ENCODE data around the gene FBXO5.
A peak's percentile ranks its signal among the peaks of the same experiment; 100 is the strongest.
"Not testable (repeated sequence)": the region's sequence is repeated elsewhere in the genome, so short reads cannot be mapped to it uniquely, and the experiment has no call there.

The FBXO5 gene, protein sequence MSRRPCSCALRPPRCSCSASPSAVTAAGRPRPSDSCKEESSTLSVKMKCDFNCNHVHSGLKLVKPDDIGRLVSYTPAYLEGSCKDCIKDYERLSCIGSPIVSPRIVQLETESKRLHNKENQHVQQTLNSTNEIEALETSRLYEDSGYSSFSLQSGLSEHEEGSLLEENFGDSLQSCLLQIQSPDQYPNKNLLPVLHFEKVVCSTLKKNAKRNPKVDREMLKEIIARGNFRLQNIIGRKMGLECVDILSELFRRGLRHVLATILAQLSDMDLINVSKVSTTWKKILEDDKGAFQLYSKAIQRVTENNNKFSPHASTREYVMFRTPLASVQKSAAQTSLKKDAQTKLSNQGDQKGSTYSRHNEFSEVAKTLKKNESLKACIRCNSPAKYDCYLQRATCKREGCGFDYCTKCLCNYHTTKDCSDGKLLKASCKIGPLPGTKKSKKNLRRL

DNA sequence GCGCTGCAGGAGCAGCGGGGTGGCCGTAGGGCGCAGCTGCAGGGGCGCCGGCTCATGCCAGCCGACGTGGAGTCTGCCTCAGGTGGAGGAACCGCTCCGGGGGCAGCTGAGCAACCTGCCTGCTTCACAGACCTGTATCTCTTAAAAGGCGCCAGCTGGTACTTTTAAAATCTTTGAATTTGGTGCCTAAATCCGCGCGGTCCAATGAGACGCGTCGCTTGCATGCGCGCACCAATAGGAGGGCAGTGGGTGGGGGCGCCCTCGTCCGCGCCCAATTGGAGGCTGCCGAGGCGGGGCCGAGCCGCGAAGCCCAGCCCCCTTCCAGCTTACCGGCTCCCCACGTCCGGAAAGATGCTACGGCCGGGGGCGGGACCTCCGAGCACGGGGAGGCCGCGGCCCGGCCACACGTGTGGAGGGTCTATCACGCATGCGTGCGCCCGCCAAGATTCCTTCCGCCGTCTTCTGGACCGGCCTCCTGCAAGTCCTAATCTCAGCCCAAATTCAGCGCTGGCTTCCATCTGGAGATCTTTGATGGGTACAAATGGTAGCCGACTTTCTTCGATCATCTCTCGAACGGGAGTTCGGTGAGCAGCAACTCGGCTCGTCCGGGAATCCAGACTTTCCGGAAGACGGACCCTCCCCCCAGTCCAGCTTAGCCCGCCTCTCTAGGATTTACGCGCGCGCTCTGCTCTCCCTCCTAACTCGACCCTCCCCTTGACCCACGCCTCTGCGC lies at the start of gene FBXO5:
Gene FBXO5 (minus strand): TSS at position 138 of the 733 bp plus-strand sequence. CDS start 82 bp downstream, at position 56.
- DNase-seq = peak; percentile 98

DNA sequence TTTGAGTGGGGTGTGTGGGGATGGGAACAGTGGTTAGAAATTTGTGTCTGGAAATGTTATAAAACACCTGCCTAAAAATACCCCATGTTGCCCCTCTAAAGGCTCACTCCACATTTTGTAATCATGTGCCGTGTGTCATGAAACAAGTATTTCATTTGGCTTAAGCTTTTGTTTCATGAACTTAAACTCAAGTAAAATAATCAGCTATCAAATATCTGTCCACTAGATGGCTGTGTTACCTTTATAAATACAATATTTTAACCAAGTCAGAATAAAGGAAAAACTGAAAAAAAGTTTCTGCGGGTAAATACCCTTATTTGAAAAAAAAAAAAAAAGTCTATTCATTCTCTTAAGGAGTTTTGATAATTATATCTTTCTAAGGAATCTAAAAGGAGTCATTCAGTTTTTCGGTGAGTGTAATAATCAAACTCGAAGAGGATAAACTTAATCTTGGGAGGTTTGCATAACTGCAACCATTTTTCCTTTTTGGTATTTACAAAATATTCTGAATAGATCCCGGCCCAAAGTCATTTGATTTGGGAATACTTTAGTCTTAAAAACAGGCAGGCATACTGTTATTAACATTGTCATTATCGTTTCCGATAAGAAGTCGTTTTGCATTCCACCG lies 49.5 kb upstream of the FBXO5 start:
- DNase-seq = peak; percentile 17

DNA sequence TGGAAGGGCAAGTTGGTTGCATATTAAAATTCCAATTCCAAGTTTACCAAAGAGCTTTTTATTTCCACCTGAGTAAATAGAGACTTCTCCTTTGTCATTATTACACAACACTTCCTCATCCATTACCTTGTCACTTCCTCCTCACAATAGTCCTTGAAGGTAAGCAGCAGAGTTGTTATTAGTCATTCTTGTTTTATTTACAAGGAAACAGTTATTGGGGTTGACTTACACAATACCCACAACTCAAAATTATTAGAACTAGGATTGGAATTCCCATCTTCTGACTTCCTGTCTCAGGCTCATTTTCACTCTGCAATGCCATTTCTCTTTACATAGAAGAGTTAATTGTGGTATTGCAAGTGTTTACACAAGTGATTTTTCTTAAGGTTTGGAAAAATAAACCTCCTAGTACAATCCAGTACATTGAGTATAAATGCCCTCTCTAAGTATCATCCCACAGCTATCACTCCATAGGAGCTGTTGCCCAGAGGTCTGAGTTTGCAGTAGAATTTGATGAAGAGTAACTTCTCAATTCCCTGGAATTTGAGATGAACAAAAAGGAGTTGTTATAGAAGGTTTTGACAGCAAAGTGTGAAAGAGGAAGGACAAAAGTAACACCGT lies 48.6 kb upstream of the FBXO5 start:
- DNase-seq = no peak

DNA sequence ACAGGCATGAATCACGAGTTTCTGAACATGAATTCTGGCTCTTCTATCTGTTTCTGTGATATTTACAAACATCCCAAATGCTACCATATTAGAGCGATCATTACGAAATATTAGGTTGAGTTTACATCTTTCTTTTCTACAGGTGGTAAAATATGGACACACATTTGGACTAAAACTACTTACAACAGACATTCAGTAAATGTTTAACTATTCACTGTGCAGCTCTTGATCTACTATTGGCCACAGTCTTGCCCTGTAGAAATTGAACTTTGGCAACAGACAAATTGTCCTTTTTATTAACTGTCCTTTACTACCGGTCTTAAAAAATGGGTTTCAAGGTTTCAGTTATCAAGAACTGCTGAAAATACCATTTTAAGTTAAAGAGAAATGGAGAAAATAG lies 46.1 kb upstream of the FBXO5 start:
- no peak for DNase-seq

DNA sequence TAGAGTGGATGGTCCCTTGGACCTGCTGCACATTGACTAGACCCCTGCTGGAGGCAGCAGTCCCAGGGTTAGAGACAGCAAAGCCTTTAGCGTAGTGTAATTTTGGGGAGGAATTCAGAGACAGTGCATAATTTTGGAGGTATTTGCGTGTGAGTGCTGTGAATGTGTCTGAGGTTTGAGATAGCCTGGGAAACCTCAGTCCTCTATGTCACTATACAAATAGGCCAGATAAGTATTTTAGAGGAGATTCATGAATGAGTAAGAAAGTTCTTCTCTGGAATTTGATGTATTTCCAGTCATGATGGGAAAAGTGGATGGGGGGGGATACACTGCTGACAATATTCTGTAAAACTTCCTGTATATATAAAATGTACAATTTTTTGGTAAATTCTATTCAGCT lies 45.4 kb upstream of the FBXO5 start:
- no peak for DNase-seq

DNA sequence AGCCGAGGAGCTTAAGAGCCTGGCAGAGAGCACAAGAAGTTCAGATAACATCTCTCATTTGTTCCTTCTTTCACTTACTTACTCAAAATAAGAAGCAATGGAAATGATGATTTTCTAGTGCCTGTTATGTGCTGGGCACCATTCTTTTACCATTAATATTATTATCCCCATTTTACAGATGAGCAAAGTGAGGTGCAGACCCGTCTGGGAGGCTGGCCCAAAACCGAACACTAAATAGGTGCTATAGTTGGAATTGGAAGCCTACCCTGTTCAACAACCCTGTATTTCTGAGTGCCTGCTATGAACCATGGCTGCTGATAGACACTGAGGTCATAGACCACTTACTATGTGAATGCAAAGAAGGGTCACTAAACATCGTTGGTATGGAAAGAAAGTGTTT lies 44.6 kb upstream of the FBXO5 start:
- DNase-seq = no peak

DNA sequence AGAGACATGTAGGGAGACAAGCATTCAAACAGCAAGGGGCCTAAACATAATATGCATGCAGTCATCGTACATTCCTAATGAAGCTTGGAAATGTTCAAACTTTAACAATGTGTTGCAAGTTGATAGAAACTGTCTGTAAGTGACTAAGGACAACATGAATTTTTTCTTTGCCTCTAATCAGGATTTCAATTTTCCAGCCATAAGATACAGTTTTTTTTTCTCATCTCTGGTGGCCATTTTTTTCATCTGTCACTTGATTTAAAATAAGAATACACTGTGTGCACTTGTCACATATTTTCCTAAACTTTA lies 41.8 kb upstream of the FBXO5 start:
- DNase-seq = no peak

DNA sequence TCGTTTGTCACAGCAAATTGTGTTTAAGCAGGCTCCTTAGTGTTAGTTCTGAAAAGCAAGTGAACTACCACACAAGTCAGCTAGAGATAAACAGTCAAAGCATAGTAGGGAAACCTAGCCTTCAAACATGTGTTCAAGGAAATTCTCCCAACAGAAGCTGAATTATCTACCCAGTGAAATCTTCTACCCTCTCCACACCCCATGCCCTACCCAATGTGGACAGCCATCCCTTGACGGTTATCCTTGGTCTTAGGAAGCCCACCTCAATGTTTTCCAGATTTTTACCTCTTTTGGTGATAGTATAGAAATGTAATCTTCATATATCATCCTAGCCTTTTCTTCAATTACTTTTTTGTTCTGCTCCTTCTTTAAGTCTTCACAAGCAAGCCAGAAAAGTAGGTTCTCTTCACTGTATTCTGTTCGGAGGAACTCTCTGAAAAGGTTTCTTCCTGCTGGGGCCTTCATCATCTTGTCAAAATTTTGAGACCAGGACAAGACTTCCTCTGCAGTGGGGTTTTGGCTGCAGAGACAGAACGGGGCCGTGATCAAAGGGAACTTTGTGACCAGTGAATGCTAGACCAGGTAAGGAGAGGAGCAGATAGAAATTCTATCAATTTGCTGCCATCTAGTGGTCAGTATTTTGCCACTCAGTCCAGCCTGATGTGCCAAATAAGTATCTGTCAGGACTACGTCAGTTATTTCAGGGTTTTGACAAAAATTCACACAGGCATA lies 41.3 kb upstream of the FBXO5 start:
- peak; percentile 69 for DNase-seq

DNA sequence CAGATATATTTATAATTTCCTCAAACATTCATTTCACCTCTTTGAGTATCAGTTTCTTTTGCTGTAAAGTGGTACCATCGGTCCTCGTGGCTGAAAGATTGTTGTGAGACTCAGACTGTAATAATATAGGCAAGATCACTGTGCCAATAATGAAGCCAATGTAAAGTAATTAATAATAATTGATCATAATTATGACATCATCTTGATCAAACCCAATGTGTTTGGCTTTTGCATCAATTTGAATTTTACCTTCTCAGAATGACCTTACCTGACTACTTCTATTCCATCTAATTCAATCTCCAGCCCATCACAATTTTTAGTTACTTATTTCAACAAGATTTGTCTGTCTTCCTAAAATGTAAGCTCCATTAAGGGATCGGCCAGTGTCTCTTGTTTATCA lies 35.5 kb upstream of the FBXO5 start:
- no peak for DNase-seq

DNA sequence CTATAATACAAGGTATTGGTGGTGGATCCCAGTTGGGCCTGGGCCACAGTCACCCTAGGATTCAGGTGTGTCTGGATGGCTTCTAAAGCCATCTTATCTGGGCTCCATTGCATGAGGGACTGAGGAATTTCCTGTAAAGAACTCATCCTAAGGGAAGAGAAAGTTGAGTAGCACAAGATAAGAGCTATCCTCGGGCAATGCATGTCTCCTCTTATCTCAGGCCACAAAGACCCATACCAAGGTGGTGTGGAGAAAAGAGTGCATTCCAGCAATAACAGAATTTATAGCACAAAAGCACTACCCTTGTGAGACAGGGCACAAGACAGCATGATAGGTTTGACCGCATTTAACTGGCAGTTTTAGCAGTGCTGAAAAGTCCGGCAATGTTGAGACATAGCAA lies 34.0 kb upstream of the FBXO5 start:
- no peak for DNase-seq

DNA sequence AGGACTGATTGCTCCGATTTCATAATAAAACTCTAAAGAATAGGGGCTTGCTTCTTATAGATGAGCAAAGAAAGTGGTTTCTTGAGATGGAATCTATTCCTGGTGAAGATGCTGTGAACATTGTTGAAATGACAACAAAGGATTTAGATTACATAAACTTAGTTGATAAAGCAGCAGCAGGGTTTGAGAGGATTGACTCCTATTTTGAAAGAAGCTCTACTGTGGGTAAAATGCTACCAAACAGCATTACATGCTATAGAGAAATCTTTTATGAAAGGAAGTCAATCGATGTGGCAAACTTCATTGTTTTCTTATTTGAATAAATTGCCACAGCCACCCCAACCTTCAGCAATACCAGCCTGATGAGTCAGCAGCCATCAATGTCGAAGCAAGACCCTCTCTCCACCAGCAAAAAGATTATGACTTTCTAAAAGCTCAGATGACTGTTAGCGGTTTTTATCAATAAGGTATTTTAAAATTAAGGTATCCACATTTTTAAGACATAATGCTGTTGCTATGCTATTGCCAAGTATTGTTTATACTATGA lies 32.3 kb upstream of the FBXO5 start:
- DNase-seq = no peak

DNA sequence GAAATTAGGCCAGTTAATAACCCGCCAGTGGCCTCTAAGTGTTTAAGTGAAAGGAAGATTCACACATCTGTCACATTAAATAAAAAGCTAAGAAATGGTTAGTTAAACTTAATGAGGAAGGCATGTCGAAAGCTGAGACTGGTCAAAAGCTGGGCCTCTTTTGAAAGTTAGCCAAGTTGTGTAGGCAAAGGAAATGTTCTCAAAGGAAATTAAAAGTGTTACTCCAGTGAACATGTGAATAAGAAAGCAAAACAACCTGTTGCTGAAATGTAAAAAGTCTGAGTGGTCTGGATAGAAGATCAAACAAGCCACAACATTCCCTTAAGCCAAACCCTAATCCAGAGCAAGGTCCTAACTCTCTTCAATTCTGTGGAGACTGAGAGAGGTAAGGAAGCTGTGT lies 30.6 kb upstream of the FBXO5 start:
- no peak for DNase-seq

DNA sequence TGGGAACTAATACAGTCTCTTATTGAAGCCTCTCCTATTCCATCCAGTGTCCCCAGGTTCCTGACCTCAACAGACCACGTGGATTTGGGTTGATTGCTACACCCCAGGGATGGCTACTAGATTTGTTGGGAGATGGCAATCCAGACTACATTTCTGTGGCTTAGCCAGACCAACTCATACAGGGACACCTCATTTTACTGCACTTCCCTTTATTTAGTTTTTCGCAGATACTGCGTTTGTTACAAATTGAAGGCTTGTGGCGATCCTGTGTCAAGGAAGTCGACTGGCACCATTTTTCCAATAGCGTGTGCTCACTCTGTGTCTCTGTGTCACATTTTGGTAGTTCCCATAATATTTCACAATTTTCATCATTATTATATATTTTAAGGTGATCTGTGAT lies 30.0 kb upstream of the FBXO5 start:
- no peak for DNase-seq

DNA sequence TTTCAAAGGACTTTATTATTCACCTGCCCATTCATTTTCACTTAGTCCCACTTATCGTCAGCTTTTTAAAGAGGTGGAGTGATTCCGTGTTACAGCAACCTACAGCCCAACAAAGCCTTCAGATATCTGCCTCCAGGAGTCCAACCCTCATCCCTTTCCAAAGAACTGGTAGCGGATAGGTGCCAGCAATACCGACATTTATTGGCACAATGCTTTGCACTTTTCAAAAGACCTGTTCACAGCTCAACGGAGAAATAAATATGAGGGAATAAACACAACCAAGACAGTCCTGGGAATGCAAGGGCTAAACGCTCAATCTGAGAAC lies 20.5 kb upstream of the FBXO5 start:
- DNase-seq = no peak

DNA sequence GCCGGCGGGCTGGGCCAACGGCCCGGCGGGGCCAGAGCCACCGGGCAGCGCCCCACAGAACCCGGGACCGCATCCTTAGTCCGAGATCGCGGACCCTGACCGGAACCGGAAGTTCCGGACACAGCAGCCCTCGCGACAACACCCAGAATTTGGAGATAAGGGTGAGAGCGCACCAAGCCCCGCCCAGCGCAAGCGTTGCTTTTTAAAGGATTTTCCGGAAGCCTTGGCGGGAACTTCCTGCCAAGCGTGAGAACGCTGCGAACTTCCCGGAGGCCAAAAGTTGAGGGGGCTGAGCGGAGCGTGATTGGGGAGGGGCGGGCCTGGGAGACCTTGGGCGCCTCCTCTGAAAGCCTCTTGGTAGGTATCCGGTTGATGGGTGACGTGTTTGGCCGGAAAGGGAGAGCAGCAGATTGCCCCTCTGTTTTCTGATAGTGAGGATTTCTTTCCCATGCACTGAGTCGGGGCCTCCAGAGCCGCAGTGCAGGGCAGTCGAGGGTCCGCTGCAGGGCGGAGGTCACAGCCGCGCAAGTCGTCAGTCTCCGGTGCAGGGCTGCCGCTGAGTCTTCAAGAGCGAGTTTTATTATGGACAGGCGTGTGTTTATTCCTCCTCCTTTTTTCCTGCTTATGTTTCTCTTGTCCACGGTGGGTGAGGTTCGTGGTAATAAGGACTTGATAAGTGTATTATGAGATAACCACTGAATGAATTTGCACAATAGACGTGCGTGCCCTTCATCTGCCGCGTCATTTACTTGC lies 19.9 kb upstream of the FBXO5 start, which contains the start of gene MTRF1L:
Gene MTRF1L (minus strand): TSS at position 97 of the 753 bp plus-strand sequence. CDS start 24 bp downstream, at position 73.
- DNase-seq = peak; percentile 96

DNA sequence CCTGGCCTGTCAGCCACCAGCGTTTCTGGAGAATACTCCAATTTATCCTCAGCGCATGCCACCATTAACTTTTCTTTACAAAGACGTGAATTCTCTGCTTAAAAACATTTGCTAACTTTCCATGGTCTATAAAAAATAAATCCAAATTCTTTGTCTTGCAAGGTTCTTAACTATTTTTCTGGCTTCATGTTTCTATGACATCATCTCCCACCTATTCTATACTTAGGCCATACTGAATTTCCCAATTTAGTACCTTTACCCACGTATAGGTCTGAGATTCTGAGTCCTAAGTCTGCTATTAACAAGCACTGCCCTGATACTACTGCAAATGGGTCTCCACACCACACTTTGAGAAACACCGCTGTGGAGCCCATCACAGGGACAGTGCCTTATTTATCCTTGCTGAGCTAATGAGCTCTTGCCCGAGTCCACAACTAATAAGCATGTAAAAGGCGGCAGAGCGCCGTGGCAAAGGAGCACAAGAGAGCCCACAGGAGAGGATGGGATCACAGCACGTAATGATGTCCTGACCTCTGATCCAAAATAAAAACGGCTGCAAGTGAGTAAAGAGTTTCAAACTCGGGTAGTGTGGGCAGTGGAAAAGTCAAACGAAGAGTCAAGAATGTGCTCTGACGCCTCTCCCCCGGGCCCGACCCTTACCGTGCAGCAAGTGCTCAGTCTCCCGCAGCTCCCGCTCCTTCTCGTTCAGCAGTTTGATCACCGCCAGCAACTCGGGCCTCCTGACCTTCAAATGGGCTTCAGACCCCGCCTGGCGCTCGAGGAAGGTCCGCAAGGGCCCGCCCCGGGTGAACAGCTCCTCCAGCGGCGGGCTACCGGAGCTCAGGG lies 19.1 kb upstream of the FBXO5 start:
- DNase-seq = peak; percentile 14

DNA sequence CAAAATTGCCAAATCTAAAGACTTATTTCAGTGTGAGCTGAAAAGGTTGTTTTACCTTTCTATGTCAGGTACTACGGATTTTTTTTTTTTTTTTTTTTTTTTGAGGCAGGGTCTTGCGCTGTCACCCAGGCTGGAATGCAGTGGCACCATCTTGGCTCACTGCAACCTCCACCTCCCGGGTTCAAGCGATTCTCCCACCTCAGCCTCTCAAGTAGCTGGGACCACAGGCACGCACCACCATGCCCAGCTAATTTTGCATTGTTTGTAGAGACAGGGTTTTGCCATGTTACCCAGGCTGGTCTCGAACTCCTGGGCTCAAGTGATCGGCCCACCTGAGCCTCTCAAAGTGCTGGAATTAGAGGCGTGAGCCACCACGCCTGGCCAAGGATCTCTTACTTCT lies 17.9 kb upstream of the FBXO5 start:
- DNase-seq = not testable (repeated sequence)

DNA sequence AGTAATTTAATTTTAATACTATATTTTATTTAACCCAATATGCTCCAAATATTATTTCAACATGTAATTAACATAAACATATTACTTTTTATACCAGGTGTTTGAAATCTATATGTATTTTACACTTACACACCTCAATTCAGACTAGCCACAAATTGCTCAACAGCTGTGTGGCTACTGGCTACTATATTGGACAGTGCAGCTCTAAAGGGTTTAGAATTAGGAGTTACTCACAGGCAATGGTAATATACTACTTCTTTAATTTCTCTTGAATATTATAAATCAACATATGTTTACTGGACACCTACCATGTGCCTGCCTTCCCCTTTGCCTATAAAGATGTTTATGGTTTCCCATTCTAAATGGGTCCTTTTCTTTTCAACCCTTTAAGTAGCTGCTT lies 17.4 kb upstream of the FBXO5 start:
- no peak for DNase-seq

DNA sequence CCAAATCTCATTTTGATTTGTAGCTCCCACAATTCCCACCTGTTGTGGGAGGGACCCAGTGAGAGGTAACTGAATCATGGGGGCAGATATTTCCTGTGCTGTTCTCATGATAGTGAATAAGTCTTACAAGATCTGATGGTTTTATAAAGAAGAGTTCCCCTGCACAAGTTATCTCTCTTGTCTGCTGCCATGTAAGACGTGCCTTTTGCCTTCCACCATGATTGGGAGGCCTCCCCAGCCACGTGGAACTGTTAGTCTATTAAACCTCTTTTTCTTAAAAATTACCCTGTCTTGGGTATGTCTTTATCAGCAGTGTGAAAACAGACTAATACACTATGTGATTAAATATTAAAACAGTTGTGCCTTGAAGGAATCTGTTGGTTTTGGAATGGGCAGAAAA lies 16.7 kb upstream of the FBXO5 start:
- DNase-seq = not testable (repeated sequence)

DNA sequence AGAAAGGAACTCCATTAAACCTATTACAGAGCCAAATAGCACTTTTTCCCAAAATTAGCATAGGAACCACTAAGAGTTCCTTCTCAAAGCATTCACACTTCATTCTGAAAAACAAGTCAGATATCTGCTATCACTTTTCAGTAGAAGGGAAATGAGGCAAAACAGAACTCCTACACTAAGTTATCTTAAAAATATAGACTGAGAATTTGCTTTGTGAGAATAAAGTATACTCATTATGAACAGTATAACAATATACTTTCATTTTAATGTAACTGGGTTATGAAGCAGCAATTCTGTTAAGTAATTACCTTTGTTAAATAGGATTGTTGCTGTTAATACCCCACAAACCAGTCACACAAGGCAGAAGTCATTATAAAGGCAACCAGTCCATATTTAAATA lies 11.0 kb upstream of the FBXO5 start:
- DNase-seq = no peak

DNA sequence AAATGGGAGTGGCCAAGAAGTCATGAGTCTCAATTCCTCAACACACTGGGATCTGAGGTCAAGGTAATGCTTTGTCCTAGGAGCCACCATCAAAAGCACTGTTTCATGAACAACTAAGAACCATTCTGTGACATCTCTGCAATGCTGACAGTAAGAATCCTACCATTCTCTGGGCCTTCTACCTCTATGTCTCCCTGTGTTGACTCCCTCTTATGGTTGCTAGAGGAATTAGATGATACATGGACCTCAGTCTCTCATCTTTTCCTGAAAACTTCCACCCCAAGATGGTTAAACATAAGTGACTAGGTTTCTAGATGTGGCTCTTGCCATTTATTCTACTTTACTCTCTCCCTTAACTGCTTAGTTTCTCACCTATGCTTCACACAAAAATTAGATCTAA lies 10.6 kb upstream of the FBXO5 start:
- no peak for DNase-seq

Measured in activated CD4-positive, alpha-beta T cell treated with anti-CD3 and anti-CD28 coated beads, Interleukin-2, Interleukin-6, amounts not matched to agents 100 ng/mL and 50 ng/mL, durations not matched to agents 16 hours and 8 hours (primary cell).